Ascending aorta (tissue), 2 donors: ENCODE results near the gene FRAS1. TPM values are rescaled to one million over a fixed set of nuclear protein-coding genes. Genes with fewer than 3 reads are reported as not detected.

Source experiments
- DNase-seq, 2 donors: peaks; one replicate each; pipeline ENCODE4 v3.0.0-alpha.2; 2019; ENCODE audit warnings: low spot score in 2 of 2
- H3K27ac ChIP-seq, 2 donors: fragments of 200-600 bp; sonication (generic); one replicate each; pipeline ENCODE4 v1.5.1; 2016 to 2017; ENCODE audit warnings: mild to moderate bottlenecking in 1 of 2
- H3K27me3 ChIP-seq: fragments of 200-600 bp; sonication (generic); one replicate; pipeline ENCODE4 v1.5.1; 2017
- H3K36me3 ChIP-seq, 2 donors: fragments of 200-600 bp; sonication (generic); one replicate each; pipeline ENCODE4 v1.5.1; 2016
- H3K4me1 ChIP-seq, 2 donors: fragments of 200-600 bp; sonication (generic); one replicate each; pipeline ENCODE4 v1.5.1; 2016 to 2017; ENCODE audit warnings: mild to moderate bottlenecking in 1 of 2
- H3K4me3 ChIP-seq, 2 donors: fragments of 200-600 bp; sonication (generic); one replicate each; pipeline ENCODE4 v1.5.1; 2016 to 2017; ENCODE audit warnings: mild to moderate bottlenecking in 1 of 2
- H3K9me3 ChIP-seq, 2 donors: fragments of 200-600 bp; sonication (generic); one replicate each; pipeline ENCODE4 v1.5.1; 2016
- CTCF ChIP-seq, 3 experiments: fragments of 200-600 bp in 2 of 3; fragments of 450-650 bp in 1 of 3; sonication (generic) in 2 of 3; IDR thresholded peaks; one replicate each; pipeline ENCODE4 v1.5.1; 2016 to 2019; ENCODE audit warnings: antibody characterized with exemption in 3 of 3, mild to moderate bottlenecking in 1 of 3, moderate library complexity in 1 of 3
- intact Hi-C: fragments of 100-400 bp; cut with DNase I; formaldehyde crosslinking; loops from one replicate; pipeline ENCODE4 v1.15.1; 2023
- total RNA-seq: library from RNA; depleted of rRNA; stranded (reverse); fragments of >200 nt; gene quantifications from one replicate; pipeline ENCODE4 v1.1.0, GENCODE V29; 2016

Gene FRAS1
- total RNA-seq, 1 donor from 2014 or later, result 0.75 TPM

- H3K4me1 ChIP-seq, result no peaks in the 10 kb centered on the region
- no peak for DNase-seq
- TF ChIP-seq CTCF (IDR thresholded peaks at IDR 0.05), result no peak
- no peak overlapping the region for H3K27ac ChIP-seq
- no peak overlapping the region for H3K4me3 ChIP-seq
- H3K9me3 ChIP-seq, result peaks cover 0 to 13% of the 10 kb centered on the region in 2 donors
- intact Hi-C loops, result no loop called here
- no peaks in the 10 kb centered on the region for H3K27me3 ChIP-seq
- no peaks in the 10 kb centered on the region for H3K36me3 ChIP-seq
Observed at GRCh38 chr4:78396613-78397291, 339.6 kb downstream of the FRAS1 start.

- H3K36me3 ChIP-seq, result no peaks in the 10 kb centered on the region
- TF ChIP-seq CTCF (IDR thresholded peaks at IDR 0.05), result no peak
- DNase-seq, result no peak
- no peaks in the 10 kb centered on the region for H3K27me3 ChIP-seq
- H3K4me1 ChIP-seq, result no peaks in the 10 kb centered on the region
- H3K9me3 ChIP-seq, result peaks cover 0 to 13% of the 10 kb centered on the region in 2 donors
- intact Hi-C loops, result no loop called here
- H3K27ac ChIP-seq, result no peak overlapping the region
- H3K4me3 ChIP-seq, result no peak overlapping the region
Observed at GRCh38 chr4:78397292-78397630, 340.1 kb downstream of the FRAS1 start.

- no peak for DNase-seq
- H3K27ac ChIP-seq, result no peak overlapping the region
- intact Hi-C loops, result no loop called here
- H3K36me3 ChIP-seq, result no peaks in the 10 kb centered on the region
- no peak overlapping the region for H3K4me3 ChIP-seq
- no peaks in the 10 kb centered on the region for H3K27me3 ChIP-seq
- no peak for TF ChIP-seq CTCF (IDR thresholded peaks at IDR 0.05)
- H3K9me3 ChIP-seq, result no peaks in the 10 kb centered on the region
- no peaks in the 10 kb centered on the region for H3K4me1 ChIP-seq
Observed at GRCh38 chr4:78409612-78410202, 352.6 kb downstream of the FRAS1 start.

GRCh38 chr4:78410225-78410624 is 353.1 kb downstream of the FRAS1 start:
- intact Hi-C loops, result no loop called here
- TF ChIP-seq CTCF (IDR thresholded peaks at IDR 0.05), result no peak

GRCh38 chr4:78410676-78411075 is 353.6 kb downstream of the FRAS1 start:
- H3K27me3 ChIP-seq, result no peaks in the 10 kb centered on the region
- intact Hi-C loops, result no loop called here
- no peaks in the 10 kb centered on the region for H3K4me1 ChIP-seq
- no peak overlapping the region for H3K4me3 ChIP-seq
- no peak for DNase-seq
- no peaks in the 10 kb centered on the region for H3K9me3 ChIP-seq
- no peaks in the 10 kb centered on the region for H3K36me3 ChIP-seq
- no peak for TF ChIP-seq CTCF (IDR thresholded peaks at IDR 0.05)
- H3K27ac ChIP-seq, result no peak overlapping the region

More at GRCh38 chr4:78410225-78410624, 353.1 kb downstream of the FRAS1 start:
- H3K4me3 ChIP-seq, result no peak overlapping the region
- no peak overlapping the region for H3K27ac ChIP-seq
- H3K4me1 ChIP-seq, result no peaks in the 10 kb centered on the region
- H3K36me3 ChIP-seq, result no peaks in the 10 kb centered on the region
- H3K27me3 ChIP-seq, result no peaks in the 10 kb centered on the region
- DNase-seq, result no peak
- no peaks in the 10 kb centered on the region for H3K9me3 ChIP-seq
